Measurements from ENCODE around the gene SYNGR3.

Gene SYNGR3

GRCh38 chr16:1974157-1975070 lies 15.4 kb upstream of the SYNGR3 start:
- H3K4me3 ChIP-seq (ENCODE audit: low read length): no peak overlapping the region
- no peak overlapping the region for H3K9ac ChIP-seq (ENCODE audit: low read length)
- no peaks in the 10 kb centered on the region for H3K4me1 ChIP-seq (ENCODE audit: control insufficient read depth, low read depth, low read length)
- H3K36me3 ChIP-seq (ENCODE audit: control insufficient read depth, low read depth, low read length): peaks cover 28% of the 10 kb centered on the region
- H3K9me3 ChIP-seq (ENCODE audit: control insufficient read depth, low read depth, low read length): no peaks in the 10 kb centered on the region
- peaks cover 2% of the 10 kb centered on the region for H3K27me3 ChIP-seq (ENCODE audit: control insufficient read depth, insufficient read depth, low read length)
- H3K27ac ChIP-seq (ENCODE audit: low read length): no peak overlapping the region

- H3K4me1 ChIP-seq (ENCODE audit: control insufficient read depth, low read depth, low read length): peaks cover 8% of the 10 kb centered on the region
- no peak overlapping the region for H3K27ac ChIP-seq (ENCODE audit: low read length)
- H3K4me3 ChIP-seq (ENCODE audit: low read length): no peak overlapping the region
- H3K36me3 ChIP-seq (ENCODE audit: control insufficient read depth, low read depth, low read length): peaks cover 28% of the 10 kb centered on the region
- no peak overlapping the region for H3K9ac ChIP-seq (ENCODE audit: low read length)
- H3K27me3 ChIP-seq (ENCODE audit: control insufficient read depth, insufficient read depth, low read length): peaks cover 14% of the 10 kb centered on the region
- H3K9me3 ChIP-seq (ENCODE audit: control insufficient read depth, low read depth, low read length): no peaks in the 10 kb centered on the region
Observed at GRCh38 chr16:1975432-1976215, 14.1 kb upstream of the SYNGR3 start.

- no peak overlapping the region for H3K4me3 ChIP-seq (ENCODE audit: low read length)
- peaks cover 28% of the 10 kb centered on the region for H3K36me3 ChIP-seq (ENCODE audit: control insufficient read depth, low read depth, low read length)
- H3K27me3 ChIP-seq (ENCODE audit: control insufficient read depth, insufficient read depth, low read length): peaks cover 20% of the 10 kb centered on the region
- no peak overlapping the region for H3K9ac ChIP-seq (ENCODE audit: low read length)
- peaks cover 9% of the 10 kb centered on the region for H3K4me1 ChIP-seq (ENCODE audit: control insufficient read depth, low read depth, low read length)
- H3K9me3 ChIP-seq (ENCODE audit: control insufficient read depth, low read depth, low read length): no peaks in the 10 kb centered on the region
- H3K27ac ChIP-seq (ENCODE audit: low read length): no peak overlapping the region
Observed at GRCh38 chr16:1976216-1976520, 13.6 kb upstream of the SYNGR3 start.

- no peak overlapping the region for H3K27ac ChIP-seq (ENCODE audit: low read length)
- H3K4me1 ChIP-seq (ENCODE audit: control insufficient read depth, low read depth, low read length): peaks cover 9% of the 10 kb centered on the region
- no peak overlapping the region for H3K4me3 ChIP-seq (ENCODE audit: low read length)
- no peak overlapping the region for H3K9ac ChIP-seq (ENCODE audit: low read length)
- peaks cover 30% of the 10 kb centered on the region for H3K27me3 ChIP-seq (ENCODE audit: control insufficient read depth, insufficient read depth, low read length)
- H3K9me3 ChIP-seq (ENCODE audit: control insufficient read depth, low read depth, low read length): no peaks in the 10 kb centered on the region
- H3K36me3 ChIP-seq (ENCODE audit: control insufficient read depth, low read depth, low read length): peaks cover 28% of the 10 kb centered on the region
Observed at GRCh38 chr16:1976951-1977874, 12.6 kb upstream of the SYNGR3 start.

GRCh38 chr16:1977875-1978268 lies 11.9 kb upstream of the SYNGR3 start:
- Histone ChIP-seq H3K9me3 (ENCODE audit: control insufficient read depth, low read depth, low read length) (no peaks in the 10 kb centered on the region), H3K4me1 (ENCODE audit: control insufficient read depth, low read depth, low read length) (peaks cover 9% of the 10 kb centered on the region), H3K9ac (ENCODE audit: low read length) (no peak overlapping the region), H3K36me3 (ENCODE audit: control insufficient read depth, low read depth, low read length) (peaks cover 28% of the 10 kb centered on the region), H3K4me3 (ENCODE audit: low read length) (no peak overlapping the region), H3K27me3 (ENCODE audit: control insufficient read depth, insufficient read depth, low read length) (peaks cover 37% of the 10 kb centered on the region), H3K27ac (ENCODE audit: low read length) (no peak overlapping the region)

- Histone ChIP-seq H3K36me3 (ENCODE audit: control insufficient read depth, low read depth, low read length) (peaks cover 28% of the 10 kb centered on the region), H3K4me3 (ENCODE audit: low read length) (peak overlapping the region; percentile 30), H3K9ac (ENCODE audit: low read length) (no peak overlapping the region), H3K27me3 (ENCODE audit: control insufficient read depth, insufficient read depth, low read length) (peaks cover 41% of the 10 kb centered on the region), H3K4me1 (ENCODE audit: control insufficient read depth, low read depth, low read length) (peaks cover 13% of the 10 kb centered on the region), H3K9me3 (ENCODE audit: control insufficient read depth, low read depth, low read length) (no peaks in the 10 kb centered on the region), H3K27ac (ENCODE audit: low read length) (no peak overlapping the region)
Observed at GRCh38 chr16:1978476-1979120, 11.2 kb upstream of the SYNGR3 start.

- Histone ChIP-seq H3K4me1 (ENCODE audit: control insufficient read depth, low read depth, low read length) (peaks cover 13% of the 10 kb centered on the region), H3K4me3 (ENCODE audit: low read length) (peak overlapping the region; percentile 30), H3K27me3 (ENCODE audit: control insufficient read depth, insufficient read depth, low read length) (peaks cover 41% of the 10 kb centered on the region), H3K27ac (ENCODE audit: low read length) (no peak overlapping the region), H3K9me3 (ENCODE audit: control insufficient read depth, low read depth, low read length) (no peaks in the 10 kb centered on the region), H3K9ac (ENCODE audit: low read length) (no peak overlapping the region), H3K36me3 (ENCODE audit: control insufficient read depth, low read depth, low read length) (peaks cover 26% of the 10 kb centered on the region)
Observed at GRCh38 chr16:1979271-1980029, 10.3 kb upstream of the SYNGR3 start.

GRCh38 chr16:1980030-1980769 lies 9.6 kb upstream of the SYNGR3 start:
- Histone ChIP-seq H3K27ac (ENCODE audit: low read length) (no peak overlapping the region), H3K36me3 (ENCODE audit: control insufficient read depth, low read depth, low read length) (peaks cover 19% of the 10 kb centered on the region), H3K9me3 (ENCODE audit: control insufficient read depth, low read depth, low read length) (no peaks in the 10 kb centered on the region), H3K9ac (ENCODE audit: low read length) (no peak overlapping the region), H3K4me3 (ENCODE audit: low read length) (peak overlapping the region; percentile 30), H3K4me1 (ENCODE audit: control insufficient read depth, low read depth, low read length) (peaks cover 13% of the 10 kb centered on the region), H3K27me3 (ENCODE audit: control insufficient read depth, insufficient read depth, low read length) (peaks cover 41% of the 10 kb centered on the region)

- Histone ChIP-seq H3K27ac (ENCODE audit: low read length) (no peak overlapping the region), H3K27me3 (ENCODE audit: control insufficient read depth, insufficient read depth, low read length) (peaks cover 41% of the 10 kb centered on the region), H3K9ac (ENCODE audit: low read length) (no peak overlapping the region), H3K9me3 (ENCODE audit: control insufficient read depth, low read depth, low read length) (no peaks in the 10 kb centered on the region), H3K36me3 (ENCODE audit: control insufficient read depth, low read depth, low read length) (peaks cover 15% of the 10 kb centered on the region), H3K4me1 (ENCODE audit: control insufficient read depth, low read depth, low read length) (peaks cover 13% of the 10 kb centered on the region), H3K4me3 (ENCODE audit: low read length) (no peak overlapping the region)
Observed at GRCh38 chr16:1980770-1981087, 9.0 kb upstream of the SYNGR3 start.

GRCh38 chr16:1981398-1981836 lies 8.4 kb upstream of the SYNGR3 start, which contains the start of gene NOXO1:
TSS of gene NOXO1 (minus strand) at chr16:1981469. CDS start at chr16:1981179, 290 bp downstream.
- H3K9ac ChIP-seq (ENCODE audit: low read length): no peak within 1 kb of the TSS

More at GRCh38 chr16:1981398-1981836, 8.4 kb upstream of the SYNGR3 start, which contains the start of gene NOXO1:
- Histone ChIP-seq H3K4me1 (ENCODE audit: control insufficient read depth, low read depth, low read length) (peaks cover 13% of the 10 kb centered on the region), H3K27ac (ENCODE audit: low read length) (no peak within 1 kb of the TSS), H3K9me3 (ENCODE audit: control insufficient read depth, low read depth, low read length) (no peaks in the 10 kb centered on the region), H3K36me3 (ENCODE audit: control insufficient read depth, low read depth, low read length) (peaks cover 15% of the 10 kb centered on the region), H3K27me3 (ENCODE audit: control insufficient read depth, insufficient read depth, low read length) (peaks cover 41% of the 10 kb centered on the region), H3K4me3 (ENCODE audit: low read length) (no peak within 1 kb of the TSS)

Measured in iPS-18a (cell line).